H9 (cell line): ENCODE results near the gene KLHL22. TPM values are rescaled to one million over a fixed set of nuclear protein-coding genes. Genes with fewer than 3 reads are reported as not detected.

Experiments used
- DNase-seq: peaks from one replicate; pipeline ENCODE4 v3.0.0-alpha.2; 2017
- H2AFZ ChIP-seq: one replicate; pipeline ENCODE4 v1.6.1; 2013; ENCODE audit warnings: mild to moderate bottlenecking, low read length, control low read depth, moderate library complexity
- H2AK5ac ChIP-seq: 2 replicates; pipeline ENCODE4 v1.6.1; 2013; ENCODE audit warnings: low read length, control low read depth, mixed read lengths; ENCODE audit not compliant: insufficient read length
- H2BK120ac ChIP-seq: one replicate; pipeline ENCODE4 v1.6.1; 2013; ENCODE audit warnings: low read depth, mild to moderate bottlenecking, low read length, control low read depth, inconsistent platforms; ENCODE audit not compliant: poor library complexity, severe bottlenecking
- H2BK12ac ChIP-seq: 2 replicates; pipeline ENCODE4 v1.6.1; 2013; ENCODE audit warnings: low read length, control low read depth, mixed read lengths, low read depth; ENCODE audit not compliant: insufficient read length
- H2BK15ac ChIP-seq: 2 replicates; pipeline ENCODE4 v1.6.1; 2013; ENCODE audit warnings: low read depth, low read length, control low read depth
- H2BK20ac ChIP-seq: one replicate; pipeline ENCODE4 v1.6.1; 2013; ENCODE audit warnings: low read depth, mild to moderate bottlenecking, low read length, control low read depth, inconsistent platforms; ENCODE audit not compliant: poor library complexity, severe bottlenecking
- H2BK5ac ChIP-seq: 2 replicates; pipeline ENCODE4 v1.6.1; 2013; ENCODE audit warnings: low read length, control low read depth, mixed read lengths; ENCODE audit not compliant: insufficient read length
- H3K14ac ChIP-seq: 2 replicates; pipeline ENCODE4 v1.6.1; 2013; ENCODE audit warnings: low read length, control low read depth; ENCODE audit not compliant: insufficient read depth
- H3K18ac ChIP-seq: 2 replicates; pipeline ENCODE4 v1.6.1; 2013; ENCODE audit warnings: low read depth, mild to moderate bottlenecking, mixed read lengths, low read length, control low read depth; ENCODE audit not compliant: insufficient read length
- H3K23ac ChIP-seq: 2 replicates; pipeline ENCODE4 v1.6.1; 2013; ENCODE audit warnings: low read length, control low read depth, mixed read lengths, low read depth; ENCODE audit not compliant: insufficient read length
- H3K23me2 ChIP-seq: 2 replicates; pipeline ENCODE4 v1.6.1; 2013; ENCODE audit warnings: low read depth, mild to moderate bottlenecking, mixed read lengths, low read length, control low read depth; ENCODE audit not compliant: insufficient read length, poor library complexity, severe bottlenecking
- H3K27ac ChIP-seq: 2 replicates; pipeline ENCODE4 v1.5.1; 2013; ENCODE audit warnings: low read length, control low read depth, mixed read lengths, low read depth; ENCODE audit not compliant: insufficient read length
- H3K27me3 ChIP-seq: 2 replicates; pipeline ENCODE4 v1.6.1; 2013; ENCODE audit warnings: low read length, control low read depth, inconsistent platforms; ENCODE audit not compliant: insufficient read depth
- H3K4ac ChIP-seq: 2 replicates; pipeline ENCODE4 v1.6.1; 2013; ENCODE audit warnings: low read depth, mild to moderate bottlenecking, control low read depth, inconsistent platforms, low read length, moderate library complexity
- H3K4me1 ChIP-seq: 2 replicates; pipeline ENCODE4 v1.6.1; 2013; ENCODE audit warnings: low read length, control low read depth, inconsistent platforms; ENCODE audit not compliant: insufficient read depth
- H3K4me2 ChIP-seq: 2 replicates; pipeline ENCODE4 v1.6.1; 2013; ENCODE audit warnings: low read length, control low read depth, mixed read lengths; ENCODE audit not compliant: insufficient read length, insufficient read depth
- H3K56ac ChIP-seq: 2 replicates; pipeline ENCODE4 v1.6.1; 2013; ENCODE audit warnings: low read depth, mild to moderate bottlenecking, mixed read lengths, low read length, control low read depth; ENCODE audit not compliant: insufficient read length
- H3K79me1 ChIP-seq: 2 replicates; pipeline ENCODE4 v1.6.1; 2013; ENCODE audit warnings: low read depth, mild to moderate bottlenecking, moderate library complexity, low read length, control low read depth, inconsistent platforms; ENCODE audit not compliant: insufficient read depth, poor library complexity, severe bottlenecking
- H3K79me2 ChIP-seq: 2 replicates; pipeline ENCODE4 v1.6.1; 2013; ENCODE audit warnings: low read length, control low read depth, inconsistent platforms; ENCODE audit not compliant: insufficient read depth
- H3K9ac ChIP-seq: 2 replicates; pipeline ENCODE4 v1.6.1; 2013; ENCODE audit warnings: low read length, control low read depth, mixed read lengths; ENCODE audit not compliant: insufficient read length; ENCODE audit errors: extremely low read depth
- H3K9me3 ChIP-seq: one replicate; pipeline ENCODE4 v1.6.1; 2013; ENCODE audit warnings: low read depth, low read length, inconsistent platforms; ENCODE audit not compliant: control insufficient read depth
- H3T11ph ChIP-seq: one replicate; pipeline ENCODE4 v1.6.1; 2013; ENCODE audit warnings: mild to moderate bottlenecking, low read length, control low read depth, inconsistent platforms
- H4K20me1 ChIP-seq: one replicate; pipeline ENCODE4 v1.6.1; 2013; ENCODE audit not compliant: control insufficient read depth, insufficient read length, insufficient read depth
- H4K5ac ChIP-seq: 2 replicates; pipeline ENCODE4 v1.6.1; 2013; ENCODE audit warnings: low read depth, mild to moderate bottlenecking, mixed read lengths, low read length, control low read depth; ENCODE audit not compliant: insufficient read length
- H4K8ac ChIP-seq: replicated peaks from 2 replicates; pipeline ENCODE4 v1.6.1; 2013; ENCODE audit warnings: low read length, control low read depth, mixed read lengths, low read depth; ENCODE audit not compliant: insufficient read length
- H4K91ac ChIP-seq: 2 replicates; pipeline ENCODE4 v1.6.1; 2013; ENCODE audit warnings: low read depth, mild to moderate bottlenecking, moderate library complexity, mixed read lengths, low read length, control low read depth; ENCODE audit not compliant: insufficient read length
- H3K27ac Mint-ChIP-seq, 3 experiments: 2 replicates in 2 of 3; 3 replicates in 1 of 3; pipeline ENCODE4 v1.8.0; 2020 to 2021; ENCODE audit warnings: mixed read lengths in 3 of 3, mild to moderate bottlenecking in 1 of 3, moderate library complexity in 1 of 3
- H3K27me3 Mint-ChIP-seq: 2 replicates; pipeline ENCODE4 v1.8.0; 2021; ENCODE audit warnings: low read depth, mild to moderate bottlenecking, moderate library complexity, mixed read lengths
- H3K36me3 Mint-ChIP-seq, 3 experiments: 2 replicates in 2 of 3; 3 replicates in 1 of 3; pipeline ENCODE4 v1.8.0; 2020 to 2021; ENCODE audit warnings: low read depth in 3 of 3, mixed read lengths in 3 of 3; ENCODE audit not compliant: insufficient read depth in 1 of 3
- H3K4me1 Mint-ChIP-seq, 2 experiments: 2 replicates each; pipeline ENCODE4 v1.8.0; 2020; ENCODE audit warnings: mixed read lengths in 2 of 2
- H3K4me3 Mint-ChIP-seq, 2 experiments: 2 replicates in 1 of 2; 3 replicates in 1 of 2; pipeline ENCODE4 v1.8.0; 2020 to 2021; ENCODE audit warnings: mild to moderate bottlenecking in 2 of 2, mixed read lengths in 2 of 2, moderate library complexity in 1 of 2
- H3K9me3 Mint-ChIP-seq, 2 experiments: 2 replicates in 1 of 2; 3 replicates in 1 of 2; pipeline ENCODE4 v1.8.0; 2020; ENCODE audit warnings: mild to moderate bottlenecking in 2 of 2, mixed read lengths in 2 of 2, moderate library complexity in 1 of 2
- CTCF ChIP-seq: fragments of 200-600 bp; sonication (generic); conservative IDR thresholded peaks from 3 replicates; pipeline ENCODE4 v1.8.0; 2021; ENCODE audit warnings: antibody characterized with exemption, mild to moderate bottlenecking
- WGBS: extraction: QIAGEN DNeasy Blood & Tissue Kit; methylation state at CpG from one replicate; pipeline ENCODE4 v1.1.7; 2013; ENCODE audit warnings: missing lambda C conversion rate, low lambda C conversion rate, mixed read lengths; ENCODE audit not compliant: insufficient read length; ENCODE audit errors: extremely low coverage; 5-methylcytosine and 5-hydroxymethylcytosine counted together
- total RNA-seq: library from RNA; stranded (reverse); gene quantifications from 2 replicates; pipeline ENCODE4 v1.2.1, GENCODE V29; 2021

The KLHL22 gene
- total RNA-seq, 1 experiment from 2014 or later, result 11.9 TPM

- WGBS, result no CpG with 5 or more reads among the region's 4 CpGs
Observed at GRCh38 chr22:20408891-20409290, 86.7 kb downstream of the KLHL22 start.

More at GRCh38 chr22:20408891-20409290, 86.7 kb downstream of the KLHL22 start:
- no peak overlapping the region for H2AK5ac ChIP-seq
- H3K9me3 ChIP-seq, result no peaks in the 10 kb centered on the region
- H4K8ac ChIP-seq, result no peak overlapping the region
- no peak overlapping the region for H2BK20ac ChIP-seq
- no peak overlapping the region for H2AFZ ChIP-seq
- Mint-ChIP-seq H3K4me1 (peaks cover 0 to 7% of the 10 kb centered on the region in 2 experiments; a peak in 1 of 4 replicates), H3K36me3 (peaks cover 19 to 34% (median 27%) of the 10 kb centered on the region in 3 experiments; a peak in 6 of 7 replicates), H3K27ac (no peak overlapping the region; a peak in 1 of 7 replicates), H3K27me3 (0 out of 2 replicates have a peak, but pooled peaks cover 2% of the 10 kb centered on the region), H3K4me3 (no peak overlapping the region), H3K9me3 (no peaks in the 10 kb centered on the region)
- H4K20me1 ChIP-seq, result no peaks in the 10 kb centered on the region
- H4K91ac ChIP-seq, result no peak overlapping the region
- TF ChIP-seq CTCF, result no peak
- no peak overlapping the region for H3K23ac ChIP-seq
- DNase-seq, result no peak
- H3K27me3 ChIP-seq, result no peaks in the 10 kb centered on the region
- no peak overlapping the region for H3K4ac ChIP-seq
- no peak overlapping the region for H3K14ac ChIP-seq
- no peaks in the 10 kb centered on the region for H3K23me2 ChIP-seq
- H2BK15ac ChIP-seq, result no peak overlapping the region
- no peaks in the 10 kb centered on the region for H3K4me1 ChIP-seq
- no peak overlapping the region for H3K4me2 ChIP-seq
- H2BK5ac ChIP-seq, result no peak overlapping the region
- H3K27ac ChIP-seq, result no peak overlapping the region
- H2BK12ac ChIP-seq, result no peak overlapping the region
- no peak overlapping the region for H3K9ac ChIP-seq
- H3K56ac ChIP-seq, result no peak overlapping the region
- H3K79me2 ChIP-seq, result no peaks in the 10 kb centered on the region
- no peak overlapping the region for H4K5ac ChIP-seq
- no peak overlapping the region for H2BK120ac ChIP-seq
- no peak overlapping the region for H3T11ph ChIP-seq
- H3K18ac ChIP-seq, result no peak overlapping the region
- H3K79me1 ChIP-seq, result no peaks in the 10 kb centered on the region
